GM18861 (cell line): Measurements from ENCODE around the gene OVOL2.
A peak's percentile ranks its signal among the peaks of the same experiment; 100 is the strongest.

Source experiments
- ATAC-seq: cut with Tn5 transposase; IDR thresholded peaks from one replicate; pipeline ENCODE4 v1.9.1; 2021; ENCODE audit not compliant: unreplicated experiment

Gene OVOL2

GRCh38 chr20:18016772-18017171, 40.9 kb downstream of the OVOL2 start:
- ATAC-seq = no peak

- ATAC-seq = no peak
Observed at GRCh38 chr20:18014411-18014810, 43.3 kb downstream of the OVOL2 start.

DNA sequence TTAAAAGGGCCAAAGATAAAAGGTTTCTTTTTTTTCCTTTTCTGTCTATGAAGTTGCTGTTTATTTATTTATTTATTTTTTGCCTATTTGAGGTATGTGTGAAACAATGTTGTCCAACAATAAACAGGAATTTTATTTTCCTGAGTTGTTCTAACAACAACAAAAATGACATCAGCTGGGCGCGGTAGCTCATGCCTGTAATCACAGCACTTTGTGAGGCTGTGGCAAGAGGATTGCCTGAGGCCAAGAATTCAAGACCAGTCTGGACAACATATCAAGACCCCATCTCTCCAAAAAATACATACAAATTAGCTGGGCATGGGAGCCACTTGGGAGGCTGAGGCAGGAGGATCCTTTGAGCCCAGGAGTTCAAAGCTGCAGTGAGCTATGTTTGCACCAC, 44.8 kb downstream of the OVOL2 start:
- ATAC-seq = no peak

DNA sequence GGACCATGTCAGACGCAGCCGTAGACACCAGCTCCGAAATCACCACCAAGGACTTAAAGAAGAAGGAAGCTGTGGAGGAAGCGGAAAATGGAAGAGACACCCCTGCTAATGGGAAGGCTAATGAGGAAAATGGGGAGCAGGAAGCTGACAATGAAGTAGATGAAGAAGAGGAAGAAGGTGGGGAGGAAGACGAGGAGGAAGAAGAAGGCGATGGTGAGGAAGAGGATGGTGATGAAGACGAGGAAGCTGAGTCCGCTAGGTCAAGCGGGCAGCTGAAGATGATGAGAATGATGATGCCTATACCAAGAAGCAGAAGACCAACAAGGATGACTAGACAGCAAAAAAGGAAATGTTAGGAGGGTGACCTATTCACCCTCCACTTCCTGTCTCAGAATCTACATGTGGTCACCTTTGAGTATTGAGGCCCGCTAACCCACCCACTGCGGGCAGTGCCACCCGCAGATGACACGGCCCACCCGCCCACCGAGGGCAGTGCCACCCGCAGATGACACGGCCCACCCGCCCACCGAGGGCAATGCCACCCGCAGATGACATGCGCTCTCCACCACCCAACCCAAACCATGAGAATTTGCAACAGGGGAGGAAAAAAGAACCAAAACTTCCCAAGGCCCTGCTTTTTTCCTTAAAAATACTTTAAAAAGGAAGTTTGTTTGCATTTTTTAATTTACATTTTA, 45.6 kb downstream of the OVOL2 start:
- ATAC-seq = no peak

GRCh38 chr20:18011482-18011881, 46.2 kb downstream of the OVOL2 start:
- no peak for ATAC-seq

DNA sequence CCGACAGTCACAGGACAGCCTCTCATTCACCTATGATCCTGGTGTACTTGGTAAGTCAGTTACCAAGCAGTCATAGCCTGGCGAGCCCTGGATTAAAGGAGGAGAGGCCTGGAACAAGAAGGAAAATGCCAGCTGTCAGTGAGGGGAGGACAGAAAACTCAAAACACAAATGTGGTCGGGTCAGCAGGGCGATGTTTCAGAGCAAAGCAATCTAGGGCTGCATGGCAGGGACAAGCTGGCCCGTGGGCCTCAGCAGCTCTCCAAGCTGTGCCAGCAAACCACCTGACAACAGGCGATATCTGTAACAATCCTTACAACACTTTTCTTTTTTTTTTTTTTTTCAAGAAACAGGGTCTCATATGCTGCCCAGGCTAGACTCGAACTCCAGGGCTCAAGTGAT, 48.6 kb downstream of the OVOL2 start:
- ATAC-seq = no peak

GRCh38 chr20:18007534-18008292, 50.0 kb downstream of the OVOL2 start:
- no peak for ATAC-seq

DNA sequence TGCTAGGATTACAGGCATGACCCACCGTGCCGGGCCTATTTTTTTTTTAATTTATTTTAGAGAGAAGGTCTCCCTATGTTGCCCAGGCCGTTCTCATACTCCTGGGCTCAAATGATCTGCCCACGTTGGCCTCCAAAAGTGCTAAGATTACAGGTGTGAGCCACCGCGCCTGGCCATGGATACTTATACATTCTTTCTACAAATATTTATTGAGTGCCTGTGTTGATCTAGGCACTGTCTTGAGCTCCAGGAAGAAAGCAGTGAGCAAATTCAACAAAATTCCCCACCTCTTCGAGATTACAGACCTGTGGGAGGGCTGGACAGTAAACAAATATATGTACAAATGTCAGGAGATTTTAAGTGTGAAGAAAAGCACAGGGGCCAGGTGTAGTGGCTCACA, 51.0 kb downstream of the OVOL2 start:
- no peak for ATAC-seq

DNA sequence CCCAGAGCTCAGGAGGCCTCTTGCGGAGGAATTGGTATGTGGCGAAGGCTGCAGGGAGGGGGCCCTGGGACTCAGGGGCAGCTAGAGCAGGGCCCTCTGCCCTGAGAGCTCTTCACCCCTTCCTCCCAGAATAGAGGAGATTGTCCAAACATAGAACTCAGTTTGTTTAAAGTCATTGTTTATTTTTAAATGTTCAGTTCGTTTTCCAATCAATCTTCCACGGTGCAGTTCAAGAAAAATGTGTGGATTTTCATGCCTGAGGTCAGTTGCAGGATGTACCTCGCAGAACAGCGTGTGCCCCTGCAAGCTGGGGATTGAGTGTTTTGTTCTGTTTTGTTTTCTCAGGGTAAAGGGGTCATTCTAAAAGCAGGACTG, 51.7 kb downstream of the OVOL2 start:
- ATAC-seq = no peak

- ATAC-seq = peak; percentile 97
Observed at GRCh38 chr20:18005170-18005989, 52.3 kb downstream of the OVOL2 start.

GRCh38 chr20:18004384-18005031, 53.2 kb downstream of the OVOL2 start:
- ATAC-seq = no peak

DNA sequence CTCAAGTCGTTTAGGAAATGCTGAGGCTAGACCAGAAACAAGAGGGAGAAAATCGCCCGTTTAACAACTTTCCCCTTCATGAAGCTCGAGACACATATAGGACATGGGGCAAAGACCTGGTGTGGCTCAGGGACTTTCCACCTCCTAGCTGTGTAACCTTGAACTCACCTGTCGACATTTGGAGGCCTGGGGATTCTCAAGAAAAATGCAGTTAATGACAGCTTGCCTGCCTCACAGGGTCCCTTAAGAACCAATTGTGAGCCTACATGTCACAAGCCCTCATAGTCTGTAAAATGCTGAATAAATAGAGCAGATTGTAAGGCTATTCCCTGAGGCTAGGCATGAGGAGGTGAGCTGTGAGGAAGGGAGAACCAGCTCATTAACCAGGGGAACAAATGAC, 53.8 kb downstream of the OVOL2 start:
- no peak for ATAC-seq

- no peak for ATAC-seq
Observed at GRCh38 chr20:18001131-18001921, 56.4 kb downstream of the OVOL2 start.

- no peak for ATAC-seq
Observed at GRCh38 chr20:17999566-17999965, 58.1 kb downstream of the OVOL2 start.

GRCh38 chr20:17998446-17998845, 59.3 kb downstream of the OVOL2 start:
- ATAC-seq = no peak

- ATAC-seq = no peak
Observed at GRCh38 chr20:17995967-17996819, 61.5 kb downstream of the OVOL2 start.

GRCh38 chr20:17993546-17993945, 64.2 kb downstream of the OVOL2 start:
- ATAC-seq = no peak

GRCh38 chr20:17992847-17993513, 64.7 kb downstream of the OVOL2 start:
- no peak for ATAC-seq

DNA sequence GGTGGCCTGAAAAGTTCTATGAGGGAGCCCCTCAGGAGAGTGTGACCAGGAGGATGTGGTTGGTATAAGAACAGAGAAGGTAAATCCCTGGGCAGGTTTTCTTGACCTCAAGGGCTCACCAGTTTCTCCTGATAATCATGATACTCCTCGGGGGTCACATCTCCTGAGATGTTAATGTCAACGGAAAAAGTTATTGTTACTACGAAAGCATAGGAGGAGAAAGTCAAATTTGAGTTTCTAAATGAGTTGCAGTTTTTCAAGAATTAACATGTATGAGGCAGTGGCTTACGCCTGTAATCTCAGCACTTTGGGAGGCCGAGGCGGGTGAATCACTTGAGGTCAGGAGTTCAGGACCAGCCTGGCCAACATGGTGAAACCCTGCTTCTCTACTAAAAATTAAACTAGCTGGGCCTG, 65.5 kb downstream of the OVOL2 start:
- ATAC-seq = peak; percentile 80
